Activated T-cell treated with anti-CD3 and anti-CD28 coated beads, Interleukin-2, amount 50 U/mL, for 72 hours (primary cell): ENCODE results near the gene PRPSAP2. TPM values are rescaled to one million over a fixed set of nuclear protein-coding genes. Genes with fewer than 3 reads are reported as not detected.
A peak's percentile ranks its signal among the peaks of the same experiment; 100 is the strongest.
"Not testable (repeated sequence)": the region's sequence is repeated elsewhere in the genome, so short reads cannot be mapped to it uniquely, and the experiment has no call there.

ENCODE experiments used
- ATAC-seq, 2 donors: fragments of 150-1000 bp; cut with Tn5 transposase; replicated peaks in 1 of 2; 2 replicates each; pipeline ENCODE4 v1.10.0; 2021; ENCODE audit warnings: moderate library complexity in 2 of 2, mild to moderate bottlenecking in 1 of 2
- DNase-seq, 2 donors: peaks; one replicate each; pipeline ENCODE4 v3.0.0; 2021 to 2022; ENCODE audit warnings: mixed read lengths in 1 of 2
- H3K27ac Mint-ChIP-seq: one replicate; pipeline ENCODE4 v1.8.0; 2022; ENCODE audit warnings: mild to moderate bottlenecking, moderate library complexity, mixed read lengths
- H3K27me3 Mint-ChIP-seq: one replicate; pipeline ENCODE4 v1.8.0; 2022; ENCODE audit warnings: low read depth, mixed read lengths
- H3K36me3 Mint-ChIP-seq, 2 donors: one replicate each; pipeline ENCODE4 v1.8.0; 2022; ENCODE audit warnings: mixed read lengths in 2 of 2, mild to moderate bottlenecking in 1 of 2; ENCODE audit not compliant: insufficient read depth in 2 of 2
- H3K4me1 Mint-ChIP-seq: one replicate; pipeline ENCODE4 v1.8.0; 2022; ENCODE audit warnings: low read depth, mixed read lengths
- H3K4me3 Mint-ChIP-seq, 2 donors: one replicate each; pipeline ENCODE4 v1.8.0; 2022; ENCODE audit warnings: mild to moderate bottlenecking in 2 of 2, mixed read lengths in 2 of 2, moderate library complexity in 2 of 2
- H3K9me3 Mint-ChIP-seq, 2 donors: one replicate each; pipeline ENCODE4 v1.8.0; 2022; ENCODE audit warnings: mixed read lengths in 2 of 2
- total RNA-seq, 2 donors: library from RNA; stranded (reverse); gene quantifications; one replicate each; pipeline ENCODE4 v1.2.3, GENCODE V29; 2022

Gene PRPSAP2
- total RNA-seq, 2 donors from 2014 or later = 64.1 to 64.6 TPM

- H3K36me3 Mint-ChIP-seq = peaks cover 0 to 1% of the 10 kb centered on the region in 2 donors
- peak overlapping the region; percentile 34 for H3K27ac Mint-ChIP-seq
- H3K4me3 Mint-ChIP-seq = peak overlapping the region; percentile 82 to 96
- peaks cover 65% of the 10 kb centered on the region for H3K4me1 Mint-ChIP-seq
- DNase-seq = no peak
- no peaks in the 10 kb centered on the region for H3K27me3 Mint-ChIP-seq
- H3K9me3 Mint-ChIP-seq = no peaks in the 10 kb centered on the region
- no peak for ATAC-seq
These were observed 1.3 kb downstream of the PRPSAP2 start for GRCh38 chr17:18859256-18859655.

- H3K27ac Mint-ChIP-seq = peak overlapping the region; percentile 86
- DNase-seq (peak; percentile 23 to 50), ATAC-seq (peak; percentile 50 to 58)
- peaks cover 0 to 1% of the 10 kb centered on the region in 2 donors for H3K36me3 Mint-ChIP-seq
- H3K4me1 Mint-ChIP-seq = peaks cover 57% of the 10 kb centered on the region
- H3K4me3 Mint-ChIP-seq = peak overlapping the region; percentile 83 to 88
- H3K9me3 Mint-ChIP-seq = no peaks in the 10 kb centered on the region
- H3K27me3 Mint-ChIP-seq = no peaks in the 10 kb centered on the region
These were observed 2.4 kb downstream of the PRPSAP2 start for GRCh38 chr17:18860161-18860972.

GRCh38 chr17:18862011-18862410 lies 4.1 kb downstream of the PRPSAP2 start:
- peaks cover 1 to 3% of the 10 kb centered on the region in 2 donors for H3K36me3 Mint-ChIP-seq
- H3K9me3 Mint-ChIP-seq = no peaks in the 10 kb centered on the region
- ATAC-seq = no peak
- peaks cover 49% of the 10 kb centered on the region for H3K4me1 Mint-ChIP-seq
- DNase-seq = no peak
- H3K27me3 Mint-ChIP-seq = no peaks in the 10 kb centered on the region
- H3K4me3 Mint-ChIP-seq = no peak overlapping the region
- H3K27ac Mint-ChIP-seq = no peak overlapping the region

GRCh38 chr17:18864996-18865395 lies 7.1 kb downstream of the PRPSAP2 start:
- ATAC-seq, H3K36me3 Mint-ChIP-seq, H3K27me3 Mint-ChIP-seq, H3K27ac Mint-ChIP-seq, H3K4me3 Mint-ChIP-seq, DNase-seq, H3K9me3 Mint-ChIP-seq: not testable (repeated sequence)
- H3K4me1 Mint-ChIP-seq = peaks cover 42% of the 10 kb centered on the region

- Mint-ChIP-seq H3K27ac (no peak overlapping the region), H3K4me3 (no peak overlapping the region), H3K4me1 (peaks cover 20% of the 10 kb centered on the region), H3K36me3 (peaks cover 3 to 6% of the 10 kb centered on the region in 2 donors), H3K27me3 (no peaks in the 10 kb centered on the region), H3K9me3 (no peaks in the 10 kb centered on the region)
- DNase-seq (no peak), ATAC-seq (peak; percentile 74 to 96)
These were observed 9.2 kb downstream of the PRPSAP2 start for GRCh38 chr17:18866866-18867813.

- H3K4me1 Mint-ChIP-seq = no peaks in the 10 kb centered on the region
- H3K27ac Mint-ChIP-seq = no peak overlapping the region
- no peaks in the 10 kb centered on the region for H3K27me3 Mint-ChIP-seq
- ATAC-seq (no peak), DNase-seq (no peak)
- no peaks in the 10 kb centered on the region for H3K9me3 Mint-ChIP-seq
- H3K36me3 Mint-ChIP-seq = peaks cover 3 to 13% of the 10 kb centered on the region in 2 donors
- H3K4me3 Mint-ChIP-seq = no peak overlapping the region
These were observed 19.2 kb downstream of the PRPSAP2 start for GRCh38 chr17:18877104-18877645.

- no peak overlapping the region for H3K4me3 Mint-ChIP-seq
- peaks cover 13 to 22% of the 10 kb centered on the region in 2 donors for H3K36me3 Mint-ChIP-seq
- ATAC-seq (no peak), DNase-seq (no peak)
- H3K4me1 Mint-ChIP-seq = no peaks in the 10 kb centered on the region
- H3K9me3 Mint-ChIP-seq = no peaks in the 10 kb centered on the region
- no peak overlapping the region for H3K27ac Mint-ChIP-seq
- no peaks in the 10 kb centered on the region for H3K27me3 Mint-ChIP-seq
These were observed 30.9 kb downstream of the PRPSAP2 start for GRCh38 chr17:18888766-18889290.

- ATAC-seq (no peak), DNase-seq (no peak)
- peaks cover 11 to 21% of the 10 kb centered on the region in 2 donors for H3K36me3 Mint-ChIP-seq
- no peaks in the 10 kb centered on the region for H3K9me3 Mint-ChIP-seq
- H3K27ac Mint-ChIP-seq = no peak overlapping the region
- no peaks in the 10 kb centered on the region for H3K27me3 Mint-ChIP-seq
- H3K4me1 Mint-ChIP-seq = no peaks in the 10 kb centered on the region
- no peak overlapping the region for H3K4me3 Mint-ChIP-seq
These were observed 31.7 kb downstream of the PRPSAP2 start for GRCh38 chr17:18889658-18890057.

- DNase-seq = no peak
- Mint-ChIP-seq H3K36me3 (peaks cover 9 to 29% of the 10 kb centered on the region in 2 donors), H3K27me3 (no peaks in the 10 kb centered on the region)
These were observed 33.6 kb downstream of the PRPSAP2 start for GRCh38 chr17:18891541-18891940.

GRCh38 chr17:18896146-18896545 lies 38.2 kb downstream of the PRPSAP2 start:
- Mint-ChIP-seq H3K36me3 (peaks cover 19 to 40% of the 10 kb centered on the region in 2 donors), H3K4me3 (no peak overlapping the region), H3K4me1 (peaks cover 13% of the 10 kb centered on the region), H3K27me3 (no peaks in the 10 kb centered on the region), H3K9me3 (peaks cover 0 to 4% of the 10 kb centered on the region in 2 donors), H3K27ac (no peak overlapping the region)
- DNase-seq (no peak), ATAC-seq (no peak)

More at GRCh38 chr17:18891541-18891940, 33.6 kb downstream of the PRPSAP2 start:
- ATAC-seq = no peak
- Mint-ChIP-seq H3K4me3 (no peak overlapping the region), H3K27ac (no peak overlapping the region), H3K4me1 (no peaks in the 10 kb centered on the region), H3K9me3 (no peaks in the 10 kb centered on the region)

GRCh38 chr17:18896947-18897346 lies 39.0 kb downstream of the PRPSAP2 start:
- peaks cover 0 to 4% of the 10 kb centered on the region in 2 donors for H3K9me3 Mint-ChIP-seq
- H3K27ac Mint-ChIP-seq = no peak overlapping the region
- H3K27me3 Mint-ChIP-seq = no peaks in the 10 kb centered on the region
- peaks cover 21% of the 10 kb centered on the region for H3K4me1 Mint-ChIP-seq
- peaks cover 20 to 43% of the 10 kb centered on the region in 2 donors for H3K36me3 Mint-ChIP-seq
- ATAC-seq (no peak), DNase-seq (no peak)
- no peak overlapping the region for H3K4me3 Mint-ChIP-seq

- Mint-ChIP-seq H3K27me3 (no peaks in the 10 kb centered on the region), H3K4me1 (peaks cover 27% of the 10 kb centered on the region), H3K4me3 (no peak overlapping the region), H3K27ac (no peak overlapping the region), H3K36me3 (peaks cover 14 to 33% of the 10 kb centered on the region in 2 donors), H3K9me3 (no peaks in the 10 kb centered on the region)
- no peak for ATAC-seq
- DNase-seq = no peak
These were observed 46.6 kb downstream of the PRPSAP2 start for GRCh38 chr17:18904482-18904881.
